Stimulated activated CD8-positive, alpha-beta memory T cell treated with anti-CD3 and anti-CD28 coated beads, Interleukin-7, amount 100 ng/mL, for 48 hours (primary cell): ENCODE data around the gene TXNL1.
"Not testable (repeated sequence)": the region's sequence is repeated elsewhere in the genome, so short reads cannot be mapped to it uniquely, and the experiment has no call there.

Experiments
- DNase-seq, 2 donors: peaks; one replicate each; pipeline ENCODE4 v3.0.0-alpha.2; 2020; ENCODE audit warnings: low read depth in 1 of 2; ENCODE audit errors: extremely low read depth in 1 of 2

Gene TXNL1

GRCh38 chr18:56645415-56646016 is 7.1 kb upstream of the TXNL1 start:
- no peak for DNase-seq

DNA sequence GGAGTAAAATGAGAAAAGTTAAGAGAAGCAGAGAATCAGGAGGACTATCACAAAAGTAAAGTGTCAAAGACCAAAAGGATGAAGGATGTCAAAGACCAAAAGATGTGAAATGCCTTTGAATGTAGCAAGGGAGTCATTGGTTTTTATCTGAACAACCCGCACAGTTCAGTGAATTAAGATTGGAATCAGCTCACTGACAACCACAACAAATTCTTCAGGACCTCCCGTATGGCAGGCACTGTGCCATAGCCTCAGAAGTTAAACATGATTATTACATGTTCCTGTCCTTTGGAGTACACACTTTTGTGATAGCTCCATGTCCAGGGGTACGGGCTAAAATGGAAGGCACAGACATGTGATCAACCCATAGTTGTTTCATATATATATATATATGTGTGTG is 5.0 kb upstream of the TXNL1 start:
- DNase-seq = no peak

GRCh38 chr18:56641714-56642337 is 3.4 kb upstream of the TXNL1 start:
- DNase-seq = no peak

DNA sequence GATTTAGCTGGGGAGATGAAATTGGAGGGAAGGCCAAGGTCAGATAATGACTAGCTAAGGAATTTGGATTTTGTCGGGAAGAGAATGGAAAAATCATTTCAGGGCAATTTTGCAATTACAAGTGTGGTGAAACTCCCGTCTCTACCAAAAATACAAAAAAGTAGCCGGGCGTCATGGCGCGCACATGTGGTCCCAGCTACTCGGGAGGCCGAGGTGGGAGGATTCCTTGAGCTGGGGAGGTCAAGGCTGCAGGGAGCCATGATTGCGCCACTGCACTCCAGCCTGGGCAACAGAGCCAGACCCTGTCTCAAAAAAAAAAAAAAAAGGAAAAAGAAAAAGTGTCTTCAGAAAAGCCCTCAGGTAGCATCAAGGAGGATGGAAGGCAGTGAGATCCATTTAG is 1.2 kb upstream of the TXNL1 start:
- no peak for DNase-seq

- DNase-seq = no peak
Measured at GRCh38 chr18:56639104-56639381, 651 bp upstream of the TXNL1 start.

DNA sequence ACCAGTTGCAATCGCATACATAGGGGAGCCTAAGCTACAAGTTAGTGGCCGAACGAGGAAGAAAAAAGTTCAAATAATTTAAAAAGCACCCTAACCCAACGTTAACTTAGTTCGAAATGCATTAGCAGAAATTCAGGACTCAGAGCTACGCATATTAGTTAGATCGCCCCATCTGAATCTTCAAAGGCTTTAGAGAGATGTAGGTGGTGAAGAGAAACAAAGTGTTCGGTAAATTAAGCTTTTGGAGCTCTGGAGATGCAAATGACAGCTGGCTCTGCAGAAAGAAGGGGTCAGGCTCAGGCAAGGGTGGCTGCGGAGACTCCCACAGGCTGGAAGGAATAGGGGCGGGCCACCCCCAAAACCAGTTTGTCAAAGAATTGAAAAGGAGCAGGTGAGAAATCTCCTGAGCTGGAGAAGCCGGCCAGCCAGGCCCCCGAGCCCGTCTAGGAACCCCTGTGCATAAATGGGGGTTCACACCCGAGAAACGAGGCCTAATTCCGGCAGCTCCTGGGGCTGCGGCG is 621 bp downstream of the TXNL1 start:
- DNase-seq = no peak

GRCh38 chr18:56637176-56637575 is 1.2 kb downstream of the TXNL1 start:
- DNase-seq = no peak

GRCh38 chr18:56635007-56635406 is 3.4 kb downstream of the TXNL1 start:
- no peak for DNase-seq

DNA sequence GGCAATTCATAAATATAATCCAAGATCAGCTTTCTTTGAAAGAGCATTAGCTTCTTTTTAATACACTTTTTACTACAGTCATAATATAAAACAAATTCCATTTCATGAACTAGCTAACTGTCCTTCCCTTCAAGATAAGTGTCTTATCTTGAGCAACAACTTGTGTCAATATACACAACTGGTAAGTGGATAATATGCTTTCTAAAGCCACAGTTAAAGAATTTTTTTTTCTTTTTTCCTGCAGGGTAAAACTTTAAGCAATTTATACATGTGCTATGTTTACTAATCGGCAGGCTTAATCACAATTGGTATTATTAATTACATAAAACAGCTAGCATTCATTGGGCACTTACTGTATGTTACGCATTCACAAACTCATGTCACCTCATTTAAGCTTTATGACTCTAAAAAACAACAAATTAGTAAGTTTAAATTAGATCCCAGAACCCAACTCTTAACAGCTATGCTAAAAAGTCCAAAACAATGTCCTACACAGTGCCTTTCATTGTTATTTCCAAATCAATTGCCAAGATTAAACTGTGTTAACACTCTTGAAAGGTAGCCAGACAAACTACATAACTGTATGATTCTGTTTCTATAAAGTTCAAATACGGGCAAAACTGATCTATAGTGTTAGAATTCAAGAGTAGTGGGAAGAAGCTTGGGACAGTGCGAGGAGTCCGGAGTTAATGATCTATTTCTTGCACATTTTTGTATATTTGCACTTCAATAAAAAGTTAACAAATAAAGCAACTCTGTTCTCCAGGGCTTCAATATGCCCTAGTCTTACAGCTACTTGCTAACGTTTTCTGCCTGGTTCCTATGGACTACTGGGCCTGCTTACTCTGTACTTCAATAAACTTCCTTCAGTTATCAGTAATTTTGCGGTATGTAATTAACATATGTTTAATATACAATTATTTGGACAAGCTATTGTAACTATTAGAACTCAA is 6.0 kb downstream of the TXNL1 start:
- no peak for DNase-seq

GRCh38 chr18:56627991-56628390 is 10.4 kb downstream of the TXNL1 start:
- no peak for DNase-seq

GRCh38 chr18:56615738-56616520 is 22.5 kb downstream of the TXNL1 start:
- DNase-seq = no peak

DNA sequence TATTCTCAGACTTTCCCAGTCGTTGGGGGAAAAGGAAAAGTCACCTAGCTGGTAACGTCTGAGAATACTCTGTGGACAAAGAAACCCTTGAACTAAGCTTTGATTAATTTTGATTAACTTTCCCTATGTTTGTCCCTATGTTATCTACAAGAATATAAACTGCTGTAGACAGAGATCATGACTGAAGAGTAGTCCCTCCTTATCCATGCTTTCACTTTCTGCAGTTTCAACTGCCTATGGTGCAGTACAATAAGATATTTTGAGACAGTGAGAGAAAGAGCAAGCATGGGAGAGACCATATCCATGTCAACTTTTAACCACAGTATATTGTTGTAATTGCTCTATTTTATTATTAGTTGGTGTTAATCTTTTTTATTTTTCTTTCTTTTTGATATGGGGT is 31.8 kb downstream of the TXNL1 start:
- no peak for DNase-seq

GRCh38 chr18:56598422-56598821 is 40.0 kb downstream of the TXNL1 start:
- DNase-seq = no peak

DNA sequence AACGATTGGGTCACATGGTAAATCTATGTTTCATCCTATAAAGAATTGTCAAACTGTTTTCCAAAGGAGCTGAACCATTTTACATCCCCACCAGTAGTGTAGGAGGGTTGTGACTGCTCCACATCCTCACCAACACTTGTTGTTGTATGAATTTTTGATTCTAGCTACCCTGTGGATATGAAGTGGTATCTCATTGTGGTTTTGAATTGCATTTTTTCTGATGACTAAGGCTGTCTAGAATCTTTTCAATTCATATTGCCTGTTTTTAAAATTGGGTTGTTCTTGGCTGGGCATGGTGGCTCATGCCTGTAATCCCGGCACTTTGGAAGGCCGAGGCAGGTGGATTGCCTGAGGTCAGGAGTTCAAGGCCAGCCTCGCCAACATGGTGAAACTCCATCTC is 44.5 kb downstream of the TXNL1 start:
- no peak for DNase-seq

DNA sequence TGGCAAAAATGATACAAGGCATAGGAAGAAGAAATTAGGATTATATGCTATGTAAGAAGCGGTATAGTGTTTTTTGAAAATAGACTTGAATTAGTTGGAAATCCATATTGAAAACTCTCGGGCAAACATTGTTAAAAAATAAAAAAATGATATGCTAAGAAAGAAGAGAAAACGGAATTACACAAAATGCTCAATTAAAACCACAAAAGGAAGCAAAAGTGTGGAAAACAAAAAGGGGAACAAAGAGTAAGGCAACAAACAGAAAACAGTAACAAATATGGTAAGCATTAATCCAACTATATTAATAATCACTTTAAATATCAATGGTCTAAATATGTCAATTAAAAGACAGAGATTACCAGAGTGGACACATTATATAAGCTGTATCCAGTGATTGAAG is 58.4 kb downstream of the TXNL1 start:
- DNase-seq = no peak

DNA sequence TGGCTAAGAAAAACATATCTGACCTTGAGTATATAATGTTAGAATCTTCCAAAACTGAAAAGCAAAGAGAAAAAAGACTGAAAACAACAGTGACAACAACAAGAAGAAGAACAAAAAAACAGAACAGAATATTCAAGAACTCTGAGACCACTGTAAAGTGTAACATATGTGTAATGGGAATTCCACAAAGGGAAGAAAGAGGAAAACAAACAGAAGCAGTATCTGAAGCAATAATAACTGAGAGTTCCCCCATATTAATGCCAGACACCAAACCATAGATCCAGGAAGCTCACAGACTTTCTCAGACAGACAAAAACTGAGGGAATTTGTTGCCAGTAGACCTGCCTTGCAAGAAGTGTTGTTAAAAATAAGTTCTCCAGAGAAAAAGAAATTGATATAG is 58.9 kb downstream of the TXNL1 start:
- no peak for DNase-seq

- DNase-seq = no peak
Measured at GRCh38 chr18:56576826-56577573, 61.4 kb downstream of the TXNL1 start.

- no peak for DNase-seq
Measured at GRCh38 chr18:56575819-56576663, 62.4 kb downstream of the TXNL1 start.

GRCh38 chr18:56574861-56575260 is 63.5 kb downstream of the TXNL1 start:
- DNase-seq = no peak

- not testable (repeated sequence) for DNase-seq
Measured at GRCh38 chr18:56572267-56572666, 66.1 kb downstream of the TXNL1 start.
